Neural progenitor cell (in vitro differentiated cells): Measurements from ENCODE around the gene SDK1. TPM values are rescaled to one million over a fixed set of nuclear protein-coding genes. Genes with fewer than 3 reads are reported as not detected.
A peak's percentile ranks its signal among the peaks of the same experiment; 100 is the strongest.

Experiments
- DNase-seq: peaks from one replicate; pipeline ENCODE4 v3.0.0-alpha.2; 2016; ENCODE audit warnings: low spot score
- H2AFZ ChIP-seq: fragments of 200-600 bp; sonication (generic); replicated peaks from 2 replicates; pipeline ENCODE4 v1.6.1; 2016; ENCODE audit warnings: antibody characterized with exemption
- H3F3A ChIP-seq: fragments of 200-600 bp; sonication (generic); 2 replicates; pipeline ENCODE4 v1.6.1; 2016; ENCODE audit warnings: antibody characterized with exemption, low read depth
- H3K27ac ChIP-seq: fragments of 200-600 bp; sonication (generic); 2 replicates; pipeline ENCODE4 v1.5.1; 2016; ENCODE audit warnings: mild to moderate bottlenecking
- H3K27me3 ChIP-seq: fragments of 200-600 bp; sonication (generic); 2 replicates; pipeline ENCODE4 v1.6.1; 2016; ENCODE audit warnings: mild to moderate bottlenecking, moderate library complexity
- H3K36me3 ChIP-seq: fragments of 200-600 bp; sonication (generic); 2 replicates; pipeline ENCODE4 v1.5.1; 2016
- H3K4me1 ChIP-seq: fragments of 200-600 bp; sonication (generic); 2 replicates; pipeline ENCODE4 v1.6.1; 2016; ENCODE audit warnings: mixed run types
- H3K4me2 ChIP-seq: fragments of 200-600 bp; sonication (generic); 2 replicates; pipeline ENCODE4 v1.6.1; 2016
- H3K4me3 ChIP-seq: fragments of 200-600 bp; sonication (generic); 2 replicates; pipeline ENCODE4 v1.5.1; 2016
- H3K79me2 ChIP-seq: fragments of 200-600 bp; sonication (generic); 2 replicates; pipeline ENCODE4 v1.6.1; 2016; ENCODE audit warnings: low read depth
- H3K9ac ChIP-seq: fragments of 200-600 bp; sonication (generic); 2 replicates; pipeline ENCODE4 v1.6.1; 2016
- H3K9me3 ChIP-seq: fragments of 200-600 bp; sonication (generic); 2 replicates; pipeline ENCODE4 v1.5.1; 2016; ENCODE audit warnings: low read depth
- H4K20me1 ChIP-seq: fragments of 200-600 bp; sonication (generic); 2 replicates; pipeline ENCODE4 v1.6.1; 2016; ENCODE audit warnings: low read depth
- H3K27ac Mint-ChIP-seq: 3 replicates; pipeline ENCODE4 v1.8.0; 2021; ENCODE audit warnings: mixed read lengths
- H3K27me3 Mint-ChIP-seq: 2 replicates; pipeline ENCODE4 v1.8.0; 2022; ENCODE audit warnings: low read depth, mild to moderate bottlenecking, inconsistent platforms, moderate library complexity, mixed read lengths; ENCODE audit not compliant: insufficient read depth
- H3K36me3 Mint-ChIP-seq: 3 replicates; pipeline ENCODE4 v1.8.0; 2021; ENCODE audit warnings: mixed read lengths
- H3K4me1 Mint-ChIP-seq: 3 replicates; pipeline ENCODE4 v1.8.0; 2021; ENCODE audit warnings: mixed read lengths
- H3K4me3 Mint-ChIP-seq: 3 replicates; pipeline ENCODE4 v1.8.0; 2021; ENCODE audit warnings: mild to moderate bottlenecking, moderate library complexity, mixed read lengths
- H3K9me3 Mint-ChIP-seq: 3 replicates; pipeline ENCODE4 v1.8.0; 2020; ENCODE audit warnings: mixed read lengths
- CTCF ChIP-seq: fragments of 200-600 bp; sonication (generic); IDR thresholded peaks from 2 replicates; pipeline ENCODE4 v1.5.1; 2017; ENCODE audit warnings: antibody characterized with exemption, mild to moderate bottlenecking
- EZH2 ChIP-seq: fragments of 200-600 bp; sonication (generic); IDR thresholded peaks from 2 replicates; pipeline ENCODE4 v1.6.1; 2017; ENCODE audit warnings: antibody characterized with exemption, mild to moderate bottlenecking, moderate library complexity
- EZH2phosphoT487 ChIP-seq: fragments of 200-600 bp; sonication (generic); IDR thresholded peaks from 2 replicates; pipeline ENCODE4 v1.6.1; 2017; ENCODE audit warnings: antibody characterized with exemption
- total RNA-seq: library from RNA; depleted of rRNA; stranded (reverse); fragments of >200 nt; gene quantifications from 2 replicates; pipeline ENCODE4 v1.2.3, GENCODE V29; 2015; ENCODE audit warnings: low replicate concordance

The SDK1 gene
- total RNA-seq, 1 donor from 2014 or later: 4.9 TPM

GRCh38 chr7:4238861-4239260, 937.8 kb downstream of the SDK1 start:
- DNase-seq: no peak
- H3K27me3 Mint-ChIP-seq: peaks cover 8% of the 10 kb centered on the region
- H3K27me3 ChIP-seq: no peaks in the 10 kb centered on the region
- no peak overlapping the region for H3K27ac ChIP-seq
- H3K9ac ChIP-seq: no peak overlapping the region
- no peak overlapping the region for H2AFZ ChIP-seq
- no peak overlapping the region for H3K27ac Mint-ChIP-seq
- H3K79me2 ChIP-seq: no peaks in the 10 kb centered on the region
- H3K36me3 Mint-ChIP-seq: peaks cover 13% of the 10 kb centered on the region
- peaks cover 12% of the 10 kb centered on the region for H3K4me1 ChIP-seq
- no peak overlapping the region for H3K4me2 ChIP-seq
- H4K20me1 ChIP-seq: no peaks in the 10 kb centered on the region
- peaks cover 42% of the 10 kb centered on the region for H3K4me1 Mint-ChIP-seq
- no peak overlapping the region for H3K4me3 Mint-ChIP-seq
- no peak overlapping the region for H3K4me3 ChIP-seq
- H3K9me3 Mint-ChIP-seq: no peaks in the 10 kb centered on the region
- H3K9me3 ChIP-seq: no peaks in the 10 kb centered on the region
- no peaks in the 10 kb centered on the region for H3K36me3 ChIP-seq
- TF ChIP-seq EZH2phosphoT487 (no peak), CTCF (no peak), EZH2 (no peak)
- no peaks in the 10 kb centered on the region for H3F3A ChIP-seq

GRCh38 chr7:4240042-4240441, 939.0 kb downstream of the SDK1 start:
- H3K27ac ChIP-seq: no peak overlapping the region
- H3K36me3 ChIP-seq: no peaks in the 10 kb centered on the region

GRCh38 chr7:4240520-4241303, 939.7 kb downstream of the SDK1 start:
- Histone ChIP-seq H3K9ac (no peak overlapping the region), H2AFZ (no peak overlapping the region), H3K36me3 (no peaks in the 10 kb centered on the region), H3K4me3 (no peak overlapping the region), H3K4me1 (peaks cover 12% of the 10 kb centered on the region), H3K27me3 (no peaks in the 10 kb centered on the region), H3K27ac (no peak overlapping the region), H3K4me2 (peak overlapping the region; percentile 8), H3K9me3 (no peaks in the 10 kb centered on the region), H4K20me1 (no peaks in the 10 kb centered on the region), H3F3A (no peaks in the 10 kb centered on the region), H3K79me2 (no peaks in the 10 kb centered on the region)
- peaks cover 23% of the 10 kb centered on the region for H3K36me3 Mint-ChIP-seq
- peaks cover 36% of the 10 kb centered on the region for H3K4me1 Mint-ChIP-seq
- DNase-seq: peak; percentile 19
- H3K4me3 Mint-ChIP-seq: no peak overlapping the region
- peaks cover 2% of the 10 kb centered on the region for H3K9me3 Mint-ChIP-seq
- no peak overlapping the region for H3K27ac Mint-ChIP-seq
- TF ChIP-seq EZH2 (no peak), EZH2phosphoT487 (no peak), CTCF (no peak)
- H3K27me3 Mint-ChIP-seq: peaks cover 13% of the 10 kb centered on the region

More at GRCh38 chr7:4240042-4240441, 939.0 kb downstream of the SDK1 start:
- Histone ChIP-seq H3K4me1 (peaks cover 12% of the 10 kb centered on the region), H3K79me2 (no peaks in the 10 kb centered on the region), H4K20me1 (no peaks in the 10 kb centered on the region), H3K9ac (no peak overlapping the region), H3K27me3 (no peaks in the 10 kb centered on the region), H2AFZ (no peak overlapping the region), H3K9me3 (no peaks in the 10 kb centered on the region), H3F3A (no peaks in the 10 kb centered on the region), H3K4me3 (no peak overlapping the region), H3K4me2 (peak overlapping the region; percentile 8)
- H3K4me1 Mint-ChIP-seq: peaks cover 37% of the 10 kb centered on the region
- H3K27ac Mint-ChIP-seq: no peak overlapping the region
- H3K27me3 Mint-ChIP-seq: peaks cover 8% of the 10 kb centered on the region
- no peaks in the 10 kb centered on the region for H3K9me3 Mint-ChIP-seq
- DNase-seq: no peak
- TF ChIP-seq CTCF (no peak), EZH2phosphoT487 (no peak), EZH2 (no peak)
- H3K4me3 Mint-ChIP-seq: no peak overlapping the region
- H3K36me3 Mint-ChIP-seq: peaks cover 16% of the 10 kb centered on the region
